GM23338 (cell line): Measurements from ENCODE around the gene MLPH. TPM values are rescaled to one million over a fixed set of nuclear protein-coding genes. Genes with fewer than 3 reads are reported as not detected.

Experiments used
- ATAC-seq: fragments of 200-7000 bp; cut with Tn5 transposase; 3 replicates; pipeline ENCODE4 v1.9.1; 2020
- DNase-seq: peaks from one replicate; pipeline ENCODE4 v3.0.0-alpha.2; 2015; ENCODE audit warnings: low spot score
- H2AFZ ChIP-seq: fragments of 200-600 bp; sonication (generic); 2 replicates; pipeline ENCODE4 v1.8.0; 2016; ENCODE audit warnings: antibody characterized with exemption, mild to moderate bottlenecking, moderate library complexity
- H3F3A ChIP-seq: fragments of 200-600 bp; sonication (generic); replicated peaks from 2 replicates; pipeline ENCODE4 v1.8.0; 2017; ENCODE audit warnings: antibody characterized with exemption, mixed run types, low read depth
- H3K27ac ChIP-seq: fragments of 200-600 bp; sonication (generic); 2 replicates; pipeline ENCODE4 v1.6.1; 2016; ENCODE audit warnings: low read depth
- H3K27me3 ChIP-seq: fragments of 200-600 bp; sonication (generic); 2 replicates; pipeline ENCODE4 v1.8.0; 2016; ENCODE audit warnings: mild to moderate bottlenecking, mixed run types, moderate library complexity; ENCODE audit not compliant: insufficient read depth
- H3K36me3 ChIP-seq: fragments of 200-600 bp; sonication (generic); 2 replicates; pipeline ENCODE4 v1.8.0; 2016; ENCODE audit warnings: mild to moderate bottlenecking; ENCODE audit not compliant: insufficient read depth
- H3K4me1 ChIP-seq: fragments of 200-600 bp; sonication (generic); 2 replicates; pipeline ENCODE4 v1.8.0; 2016; ENCODE audit warnings: mild to moderate bottlenecking, moderate library complexity; ENCODE audit not compliant: insufficient read depth
- H3K4me2 ChIP-seq: fragments of 200-600 bp; sonication (generic); 2 replicates; pipeline ENCODE4 v1.7.1; 2017; ENCODE audit warnings: mixed run types
- H3K4me3 ChIP-seq: fragments of 200-600 bp; sonication (generic); 2 replicates; pipeline ENCODE4 v1.6.1; 2016; ENCODE audit warnings: mixed run types
- H3K79me2 ChIP-seq: fragments of 200-600 bp; sonication (generic); replicated peaks from 2 replicates; pipeline ENCODE4 v1.8.0; 2017; ENCODE audit warnings: mild to moderate bottlenecking; ENCODE audit not compliant: insufficient read depth
- H3K9me2 ChIP-seq: fragments of 200-600 bp; sonication (generic); 2 replicates; pipeline ENCODE4 v1.8.0; 2017; ENCODE audit not compliant: insufficient read depth
- H4K20me1 ChIP-seq: fragments of 200-600 bp; sonication (generic); replicated peaks from 2 replicates; pipeline ENCODE4 v1.8.0; 2017; ENCODE audit warnings: mild to moderate bottlenecking; ENCODE audit not compliant: insufficient read depth
- H3K27ac Mint-ChIP-seq: 2 replicates; pipeline ENCODE4 v1.8.0; 2020; ENCODE audit warnings: inconsistent platforms, mild to moderate bottlenecking, moderate library complexity, mixed read lengths
- H3K27me3 Mint-ChIP-seq: 3 replicates; pipeline ENCODE4 v1.8.0; 2022; ENCODE audit warnings: low read depth, mild to moderate bottlenecking, moderate library complexity, mixed read lengths, inconsistent platforms; ENCODE audit not compliant: insufficient read depth, poor library complexity
- H3K36me3 Mint-ChIP-seq: 3 replicates; pipeline ENCODE4 v1.8.0; 2021; ENCODE audit warnings: low read depth, mild to moderate bottlenecking, inconsistent platforms, moderate library complexity, mixed read lengths
- H3K4me1 Mint-ChIP-seq: 3 replicates; pipeline ENCODE4 v1.8.0; 2020; ENCODE audit warnings: mild to moderate bottlenecking, inconsistent platforms, mixed read lengths
- H3K4me3 Mint-ChIP-seq: 3 replicates; pipeline ENCODE4 v1.8.0; 2021; ENCODE audit warnings: moderate library complexity, mild to moderate bottlenecking, inconsistent platforms, mixed read lengths
- H3K9me3 Mint-ChIP-seq: 3 replicates; pipeline ENCODE4 v1.8.0; 2020; ENCODE audit warnings: moderate library complexity, mild to moderate bottlenecking, inconsistent platforms, mixed read lengths
- CTCF ChIP-seq, 2 experiments: fragments of 200-600 bp in 1 of 2; sonication (generic) in 1 of 2; conservative IDR thresholded peaks; 2 replicates each; pipeline versions ENCODE4 v1.5.1 to v1.6.1; 2016 to 2017; ENCODE audit warnings: antibody characterized with exemption in 2 of 2, low read depth in 2 of 2, mild to moderate bottlenecking in 2 of 2, moderate library complexity in 1 of 2
- EZH2 ChIP-seq: fragments of 200-600 bp; sonication (generic); IDR thresholded peaks from one replicate; pipeline ENCODE4 v1.8.0; 2017; ENCODE audit warnings: antibody characterized with exemption, mild to moderate bottlenecking, low read depth; ENCODE audit not compliant: unreplicated experiment
- EZH2phosphoT487 ChIP-seq: fragments of 200-600 bp; sonication (generic); IDR thresholded peaks from one replicate; pipeline ENCODE4 v1.8.1; 2018; ENCODE audit warnings: antibody characterized with exemption; ENCODE audit not compliant: unreplicated experiment
- NANOG ChIP-seq: IDR thresholded peaks from 2 replicates; pipeline ENCODE4 v1.6.1; 2016; ENCODE audit warnings: antibody characterized with exemption, borderline replicate concordance
- POLR2AphosphoS5 ChIP-seq: IDR thresholded peaks from 2 replicates; pipeline ENCODE4 v1.6.1; 2016; ENCODE audit warnings: antibody characterized with exemption, low read depth
- STAT1 ChIP-seq: IDR thresholded peaks from one replicate; pipeline ENCODE4 v1.6.1; 2016; ENCODE audit warnings: antibody characterized with exemption; ENCODE audit not compliant: unreplicated experiment
- ZNF331 ChIP-seq: fragments of 250-450 bp; sonication (Bioruptor Pico); IDR thresholded peaks from 2 replicates; pipeline ENCODE4 v1.5.0; 2020; ENCODE audit warnings: low read depth, mild to moderate bottlenecking, moderate library complexity
- polyA plus RNA-seq: library from polyadenylated mRNA; unstranded; fragments of >200 nt; fragmentation: Nextera tagmentation; extraction: Ambion mirVana; gene quantifications from 2 replicates; pipeline ENCODE4 v1.2.1, GENCODE V29; 2016
- total RNA-seq: library from RNA; depleted of rRNA; stranded (reverse); fragments of >200 nt; shearing (Covaris generic); gene quantifications from 2 replicates; pipeline ENCODE4 v1.2.3, GENCODE V29; 2014
- TF ChIP-seq, protein P1 (sequence below): IDR thresholded peaks from 2 replicates; pipeline ENCODE4 v1.6.1; 2016; ENCODE audit warnings: antibody characterized with exemption
- TF ChIP-seq, protein P2 (sequence below): fragments of 250-450 bp; sonication (Bioruptor Pico); IDR thresholded peaks from 2 replicates; pipeline ENCODE4 v1.5.0; 2020; ENCODE audit warnings: mild to moderate bottlenecking, moderate library complexity

The MLPH gene
- total and polyA plus RNA-seq, 2 experiments from 2014 or later: 13.6 to 16.5 TPM

DNA sequence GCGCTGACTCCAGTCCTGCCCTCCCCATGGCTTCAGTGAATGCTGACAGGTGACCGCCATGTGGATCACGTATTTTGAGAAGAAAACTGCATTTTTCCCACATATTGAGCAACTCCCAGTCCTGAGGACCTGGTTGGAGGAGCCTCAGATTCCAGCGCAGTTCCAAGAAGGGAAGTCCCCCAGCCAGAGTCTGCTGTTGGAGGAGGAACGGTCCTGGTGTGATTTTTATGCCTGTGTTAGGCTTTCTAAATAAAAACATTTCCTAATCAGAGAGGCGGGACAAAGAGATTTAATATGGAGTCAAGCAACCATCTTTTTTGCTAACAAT lies 40.7 kb upstream of the MLPH start:
- Histone ChIP-seq H3K79me2 (no peaks in the 10 kb centered on the region), H3K4me1 (peaks cover 5% of the 10 kb centered on the region; the same call in 1 of the 2 replicates), H3K27ac (no peak overlapping the region), H4K20me1 (no peaks in the 10 kb centered on the region), H3F3A (no peaks in the 10 kb centered on the region), H3K36me3 (no peaks in the 10 kb centered on the region), H3K4me3 (no peak overlapping the region), H2AFZ (0 out of 2 replicates have a peak overlapping the region, but pooled peaks have one; percentile 43), H3K9me2 (no peaks in the 10 kb centered on the region), H3K4me2 (no peak overlapping the region), H3K27me3 (no peaks in the 10 kb centered on the region)
- H3K27me3 Mint-ChIP-seq: peaks cover 8% of the 10 kb centered on the region
- H3K9me3 Mint-ChIP-seq: no peaks in the 10 kb centered on the region
- H3K4me1 Mint-ChIP-seq: peaks cover 7% of the 10 kb centered on the region; the same call in 2 of the 3 replicates
- TF ChIP-seq NANOG (no peak), POLR2AphosphoS5 (no peak), EZH2 (no peak)
- H3K36me3 Mint-ChIP-seq: no peaks in the 10 kb centered on the region
- H3K4me3 Mint-ChIP-seq: no peak overlapping the region
- no peak for DNase-seq
- no peak overlapping the region for H3K27ac Mint-ChIP-seq
- ATAC-seq: no peak

DNA sequence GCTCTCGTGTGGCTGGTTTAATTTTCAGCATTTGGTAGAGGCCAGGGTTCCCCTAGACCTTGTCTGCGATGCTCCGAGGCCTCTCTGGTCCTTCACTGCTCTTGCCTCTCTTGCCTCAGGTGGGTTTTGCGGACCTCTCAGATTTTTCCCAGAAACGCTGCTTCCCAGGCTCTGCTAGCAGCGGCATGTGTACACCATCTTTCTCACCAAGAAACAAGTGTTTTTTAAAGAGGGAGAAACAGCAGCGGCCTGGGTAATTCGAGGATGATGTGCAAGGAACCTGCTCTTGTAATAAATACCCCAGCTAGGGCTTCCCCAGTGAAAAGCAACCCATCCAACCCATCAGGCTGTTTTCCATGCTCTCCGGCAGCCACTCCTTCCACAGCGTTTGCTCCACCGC lies 39.6 kb upstream of the MLPH start:
- 0 out of 2 replicates have a peak overlapping the region, but pooled peaks have one; percentile 23 for H2AFZ ChIP-seq
- Mint-ChIP-seq H3K27ac (no peak overlapping the region), H3K27me3 (peaks cover 11% of the 10 kb centered on the region), H3K36me3 (no peaks in the 10 kb centered on the region), H3K9me3 (no peaks in the 10 kb centered on the region), H3K4me1 (peaks cover 18% of the 10 kb centered on the region), H3K4me3 (no peak overlapping the region)
- no peak overlapping the region for H3K4me3 ChIP-seq
- H3K9me2 ChIP-seq: no peaks in the 10 kb centered on the region
- H3K79me2 ChIP-seq: no peaks in the 10 kb centered on the region
- H4K20me1 ChIP-seq: no peaks in the 10 kb centered on the region
- H3K4me2 ChIP-seq: no peak overlapping the region
- no peak for ATAC-seq
- TF ChIP-seq EZH2phosphoT487 (no peak), CTCF (conservative IDR thresholded peaks at IDR 0.05; ENCODE audit: low read depth in 2 of 2) (no peak), EZH2 (no peak), STAT1 (no peak), NANOG (no peak), ZNF331 (no peak)
- TF ChIP-seq, protein P1, sequence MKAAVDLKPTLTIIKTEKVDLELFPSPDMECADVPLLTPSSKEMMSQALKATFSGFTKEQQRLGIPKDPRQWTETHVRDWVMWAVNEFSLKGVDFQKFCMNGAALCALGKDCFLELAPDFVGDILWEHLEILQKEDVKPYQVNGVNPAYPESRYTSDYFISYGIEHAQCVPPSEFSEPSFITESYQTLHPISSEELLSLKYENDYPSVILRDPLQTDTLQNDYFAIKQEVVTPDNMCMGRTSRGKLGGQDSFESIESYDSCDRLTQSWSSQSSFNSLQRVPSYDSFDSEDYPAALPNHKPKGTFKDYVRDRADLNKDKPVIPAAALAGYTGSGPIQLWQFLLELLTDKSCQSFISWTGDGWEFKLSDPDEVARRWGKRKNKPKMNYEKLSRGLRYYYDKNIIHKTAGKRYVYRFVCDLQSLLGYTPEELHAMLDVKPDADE: no peak
- TF ChIP-seq, protein P2, sequence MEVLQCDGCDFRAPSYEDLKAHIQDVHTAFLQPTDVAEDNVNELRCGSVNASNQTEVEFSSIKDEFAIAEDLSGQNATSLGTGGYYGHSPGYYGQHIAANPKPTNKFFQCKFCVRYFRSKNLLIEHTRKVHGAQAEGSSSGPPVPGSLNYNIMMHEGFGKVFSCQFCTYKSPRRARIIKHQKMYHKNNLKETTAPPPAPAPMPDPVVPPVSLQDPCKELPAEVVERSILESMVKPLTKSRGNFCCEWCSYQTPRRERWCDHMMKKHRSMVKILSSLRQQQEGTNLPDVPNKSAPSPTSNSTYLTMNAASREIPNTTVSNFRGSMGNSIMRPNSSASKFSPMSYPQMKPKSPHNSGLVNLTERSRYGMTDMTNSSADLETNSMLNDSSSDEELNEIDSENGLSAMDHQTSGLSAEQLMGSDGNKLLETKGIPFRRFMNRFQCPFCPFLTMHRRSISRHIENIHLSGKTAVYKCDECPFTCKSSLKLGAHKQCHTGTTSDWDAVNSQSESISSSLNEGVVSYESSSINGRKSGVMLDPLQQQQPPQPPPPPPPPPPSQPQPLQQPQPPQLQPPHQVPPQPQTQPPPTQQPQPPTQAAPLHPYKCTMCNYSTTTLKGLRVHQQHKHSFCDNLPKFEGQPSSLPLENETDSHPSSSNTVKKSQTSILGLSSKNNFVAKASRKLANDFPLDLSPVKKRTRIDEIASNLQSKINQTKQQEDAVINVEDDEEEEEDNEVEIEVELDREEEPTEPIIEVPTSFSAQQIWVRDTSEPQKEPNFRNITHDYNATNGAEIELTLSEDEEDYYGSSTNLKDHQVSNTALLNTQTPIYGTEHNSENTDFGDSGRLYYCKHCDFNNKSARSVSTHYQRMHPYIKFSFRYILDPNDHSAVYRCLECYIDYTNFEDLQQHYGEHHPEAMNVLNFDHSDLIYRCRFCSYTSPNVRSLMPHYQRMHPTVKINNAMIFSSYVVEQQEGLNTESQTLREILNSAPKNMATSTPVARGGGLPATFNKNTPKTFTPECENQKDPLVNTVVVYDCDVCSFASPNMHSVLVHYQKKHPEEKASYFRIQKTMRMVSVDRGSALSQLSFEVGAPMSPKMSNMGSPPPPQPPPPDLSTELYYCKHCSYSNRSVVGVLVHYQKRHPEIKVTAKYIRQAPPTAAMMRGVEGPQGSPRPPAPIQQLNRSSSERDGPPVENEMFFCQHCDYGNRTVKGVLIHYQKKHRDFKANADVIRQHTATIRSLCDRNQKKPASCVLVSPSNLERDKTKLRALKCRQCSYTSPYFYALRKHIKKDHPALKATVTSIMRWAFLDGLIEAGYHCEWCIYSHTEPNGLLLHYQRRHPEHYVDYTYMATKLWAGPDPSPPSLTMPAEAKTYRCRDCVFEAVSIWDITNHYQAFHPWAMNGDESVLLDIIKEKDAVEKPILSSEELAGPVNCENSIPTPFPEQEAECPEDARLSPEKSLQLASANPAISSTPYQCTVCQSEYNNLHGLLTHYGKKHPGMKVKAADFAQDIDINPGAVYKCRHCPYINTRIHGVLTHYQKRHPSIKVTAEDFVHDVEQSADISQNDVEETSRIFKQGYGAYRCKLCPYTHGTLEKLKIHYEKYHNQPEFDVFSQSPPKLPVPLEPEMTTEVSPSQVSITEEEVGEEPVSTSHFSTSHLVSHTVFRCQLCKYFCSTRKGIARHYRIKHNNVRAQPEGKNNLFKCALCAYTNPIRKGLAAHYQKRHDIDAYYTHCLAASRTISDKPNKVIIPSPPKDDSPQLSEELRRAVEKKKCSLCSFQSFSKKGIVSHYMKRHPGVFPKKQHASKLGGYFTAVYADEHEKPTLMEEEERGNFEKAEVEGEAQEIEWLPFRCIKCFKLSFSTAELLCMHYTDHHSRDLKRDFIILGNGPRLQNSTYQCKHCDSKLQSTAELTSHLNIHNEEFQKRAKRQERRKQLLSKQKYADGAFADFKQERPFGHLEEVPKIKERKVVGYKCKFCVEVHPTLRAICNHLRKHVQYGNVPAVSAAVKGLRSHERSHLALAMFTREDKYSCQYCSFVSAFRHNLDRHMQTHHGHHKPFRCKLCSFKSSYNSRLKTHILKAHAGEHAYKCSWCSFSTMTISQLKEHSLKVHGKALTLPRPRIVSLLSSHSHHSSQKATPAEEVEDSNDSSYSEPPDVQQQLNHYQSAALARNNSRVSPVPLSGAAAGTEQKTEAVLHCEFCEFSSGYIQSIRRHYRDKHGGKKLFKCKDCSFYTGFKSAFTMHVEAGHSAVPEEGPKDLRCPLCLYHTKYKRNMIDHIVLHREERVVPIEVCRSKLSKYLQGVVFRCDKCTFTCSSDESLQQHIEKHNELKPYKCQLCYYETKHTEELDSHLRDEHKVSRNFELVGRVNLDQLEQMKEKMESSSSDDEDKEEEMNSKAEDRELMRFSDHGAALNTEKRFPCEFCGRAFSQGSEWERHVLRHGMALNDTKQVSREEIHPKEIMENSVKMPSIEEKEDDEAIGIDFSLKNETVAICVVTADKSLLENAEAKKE (CRISPR knock-in tag): no peak
- no peak for DNase-seq
- no peak overlapping the region for H3K27ac ChIP-seq
- H3F3A ChIP-seq: no peaks in the 10 kb centered on the region
- H3K27me3 ChIP-seq: no peaks in the 10 kb centered on the region
- H3K4me1 ChIP-seq: peaks cover 16% of the 10 kb centered on the region
- H3K36me3 ChIP-seq: no peaks in the 10 kb centered on the region
